Stomach (tissue), 9 donors: Measurements from ENCODE around the gene ABCA1. TPM values are rescaled to one million over a fixed set of nuclear protein-coding genes. Genes with fewer than 3 reads are reported as not detected.

Experiments
- DNase-seq, 2 donors: peaks; one replicate each; pipeline versions ENCODE4 v3.0.0 to v3.0.0-alpha.2; 2013 to 2019
- H3K27ac ChIP-seq, 5 donors: fragments of 200-600 bp in 4 of 5; sonication (generic) in 4 of 5; one replicate each; pipeline ENCODE4 v1.5.1; 2013 to 2019; ENCODE audit warnings: mild to moderate bottlenecking in 1 of 5, moderate library complexity in 1 of 5
- H3K27me3 ChIP-seq, 3 donors: fragments of 200-600 bp; sonication (generic); one replicate each; pipeline ENCODE4 v1.5.1; 2017 to 2019; ENCODE audit warnings: mixed run types in 1 of 3
- H3K36me3 ChIP-seq, 4 donors: fragments of 200-600 bp; sonication (generic); 1 replicate in 3 of 4; 2 replicates in 1 of 4; pipeline ENCODE4 v1.5.1; 2016 to 2019
- H3K4me1 ChIP-seq, 4 donors: fragments of 200-600 bp; sonication (generic); one replicate each; pipeline ENCODE4 v1.5.1; 2016 to 2019
- H3K4me3 ChIP-seq, 4 donors: fragments of 200-600 bp; sonication (generic) in 3 of 4; one replicate each; pipeline ENCODE4 v1.5.1; 2016 to 2019; ENCODE audit warnings: mild to moderate bottlenecking in 1 of 4
- H3K9me3 ChIP-seq, 4 donors: fragments of 200-600 bp; sonication (generic); one replicate each; pipeline ENCODE4 v1.5.1; 2016 to 2019
- CTCF ChIP-seq, 7 experiments: fragments of 450-650 bp in 4 of 7; fragments of 200-600 bp in 3 of 7; sonication (generic) in 3 of 7; IDR thresholded peaks; one replicate each; pipeline ENCODE4 v1.5.1; 2016 to 2019; ENCODE audit warnings: antibody characterized with exemption in 7 of 7, control low read depth in 2 of 7, mild to moderate bottlenecking in 1 of 7
- EP300 ChIP-seq: sonication (generic); formaldehyde crosslinking; IDR thresholded peaks from one replicate; pipeline ENCODE4 v1.6.1; 2017; ENCODE audit warnings: antibody characterized with exemption
- POLR2A ChIP-seq, 4 donors: fragments of 450-650 bp; IDR thresholded peaks; one replicate each; pipeline ENCODE4 v1.6.1; 2016; ENCODE audit warnings: antibody characterized with exemption in 4 of 4, control low read depth in 2 of 4, mild to moderate bottlenecking in 1 of 4, moderate library complexity in 1 of 4
- POLR2AphosphoS5 ChIP-seq, 3 donors: sonication (generic); formaldehyde crosslinking; IDR thresholded peaks; one replicate each; pipeline ENCODE4 v1.6.1; 2016; ENCODE audit warnings: antibody characterized with exemption in 3 of 3
- WGBS, 5 donors: extraction: QIAGEN DNeasy Blood & Tissue Kit in 3 of 5; methylation state at CpG; one replicate each; pipeline versions ENCODE4 v1.1.5 to v1.1.7; 2013 to 2018; 5-methylcytosine and 5-hydroxymethylcytosine counted together
- intact Hi-C: fragments of 100-400 bp; cut with DNase I; formaldehyde crosslinking; loops from one replicate; pipeline ENCODE4 v1.15.1; 2023; ENCODE audit warnings: low total_unique reads
- polyA plus RNA-seq, 3 donors: library from polyadenylated mRNA; stranded (reverse); fragments of 200-250 nt; gene quantifications; one replicate each; pipeline ENCODE4 v1.2.3, GENCODE V29; 2013
- total RNA-seq, 5 donors: library from RNA; depleted of rRNA; stranded (reverse); fragments of >200 nt; gene quantifications; one replicate each; pipeline versions ENCODE4 v1.1.0 to v1.2.3, GENCODE V29; 2014 to 2016
- donor health status: healthy with polysubstance abuse.
- donor health status: Bipolar disorder and iron deficiency.
- donor health status: healthy.

ABCA1 gene
- total and polyA plus RNA-seq, 8 donors: 1.9 to 75.3 (median 18.4) TPM

DNA sequence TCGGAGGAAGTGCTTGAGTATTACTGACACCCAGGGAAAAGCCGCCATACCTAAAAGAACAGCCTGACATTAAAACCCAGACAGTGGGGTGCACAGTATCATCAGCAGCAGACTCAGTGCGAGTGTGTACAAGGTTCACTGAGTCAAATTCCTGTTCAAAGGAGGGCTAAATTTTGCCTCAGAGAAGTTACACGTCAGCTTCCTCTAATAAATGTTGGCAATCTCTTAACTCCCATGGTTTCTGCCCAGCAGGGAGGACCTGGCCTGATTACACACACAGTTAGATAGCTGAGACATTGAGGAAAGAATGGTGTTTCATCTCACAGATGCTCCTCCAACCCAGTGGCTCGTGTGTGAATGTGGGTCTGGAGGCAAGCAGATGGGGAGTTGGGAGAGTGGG lies 125.8 kb downstream of the ABCA1 start:
- H3K9me3 ChIP-seq: no peaks in the 10 kb centered on the region
- no peaks in the 10 kb centered on the region for H3K27me3 ChIP-seq
- DNase-seq: no peak
- H3K27ac ChIP-seq: no peak overlapping the region
- TF ChIP-seq CTCF (IDR thresholded peaks at IDR 0.05): no peak
- TF ChIP-seq POLR2AphosphoS5 (IDR thresholded peaks at IDR 0.05): no peak
- no peak for TF ChIP-seq EP300
- no peak for TF ChIP-seq POLR2A (IDR thresholded peaks at IDR 0.05)
- intact Hi-C loops: no loop called here
- peaks cover 71 to 100% (median 98%) of the 10 kb centered on the region in 4 donors for H3K36me3 ChIP-seq
- no peak overlapping the region for H3K4me3 ChIP-seq
- 91 to 96% (median 94%) methylated on average over 5 of the region's 5 CpGs for WGBS, 5 donors
- H3K4me1 ChIP-seq: no peaks in the 10 kb centered on the region

GRCh38 chr9:104800068-104800785 lies 127.7 kb downstream of the ABCA1 start:
- intact Hi-C loops: no loop called here
- WGBS, 5 donors: 89 to 94% (median 91%) methylated on average over 7 of the region's 7 CpGs
- Histone ChIP-seq H3K4me3 (no peak overlapping the region), H3K27me3 (no peaks in the 10 kb centered on the region), H3K9me3 (no peaks in the 10 kb centered on the region), H3K27ac (no peak overlapping the region), H3K36me3 (peaks cover 74 to 100% (median 98%) of the 10 kb centered on the region in 4 donors), H3K4me1 (no peaks in the 10 kb centered on the region)
- TF ChIP-seq POLR2AphosphoS5 (IDR thresholded peaks at IDR 0.05) (no peak), EP300 (no peak), CTCF (IDR thresholded peaks at IDR 0.05) (no peak), POLR2A (IDR thresholded peaks at IDR 0.05) (no peak)
- DNase-seq: no peak

- Histone ChIP-seq H3K27ac (no peak overlapping the region), H3K4me1 (no peaks in the 10 kb centered on the region), H3K36me3 (peaks cover 78 to 100% (median 98%) of the 10 kb centered on the region in 4 donors), H3K9me3 (no peaks in the 10 kb centered on the region), H3K27me3 (no peaks in the 10 kb centered on the region), H3K4me3 (no peak overlapping the region)
- no peak for DNase-seq
- intact Hi-C loops: no loop called here
- no peak for TF ChIP-seq CTCF (IDR thresholded peaks at IDR 0.05)
- TF ChIP-seq POLR2A (IDR thresholded peaks at IDR 0.05): no peak
- TF ChIP-seq POLR2AphosphoS5 (IDR thresholded peaks at IDR 0.05): no peak
- TF ChIP-seq EP300: no peak
- 81 to 88% (median 87%) methylated on average over 5 of the region's 5 CpGs for WGBS, 5 donors
These were observed 129.6 kb downstream of the ABCA1 start for GRCh38 chr9:104798209-104798995.

GRCh38 chr9:104795857-104796256 lies 132.1 kb downstream of the ABCA1 start:
- TF ChIP-seq POLR2A (IDR thresholded peaks at IDR 0.05) (no peak), EP300 (no peak), CTCF (IDR thresholded peaks at IDR 0.05) (no peak), POLR2AphosphoS5 (IDR thresholded peaks at IDR 0.05) (no peak)
- peak overlapping the region in 1 of 5 donors; percentile 1 for H3K27ac ChIP-seq
- H3K4me1 ChIP-seq: no peaks in the 10 kb centered on the region
- H3K27me3 ChIP-seq: no peaks in the 10 kb centered on the region
- H3K9me3 ChIP-seq: no peaks in the 10 kb centered on the region
- no peak for DNase-seq
- H3K4me3 ChIP-seq: no peak overlapping the region
- WGBS, 5 donors: 92 to 100% (median 96%) methylated on average over 3 of the region's 3 CpGs
- intact Hi-C loops: no loop called here
- peaks cover 78 to 100% (median 98%) of the 10 kb centered on the region in 4 donors for H3K36me3 ChIP-seq
